OCI-LY1 (cell line): ENCODE results near the gene GIGYF1.

Source experiments
- H2AFZ ChIP-seq: fragments of 200-600 bp; sonication (generic), shearing (Covaris generic); 2 replicates; pipeline ENCODE4 v1.6.0; 2014; ENCODE audit warnings: antibody characterized with exemption, mild to moderate bottlenecking, low read length
- H3F3A ChIP-seq: fragments of 200-600 bp; sonication (generic), shearing (Covaris generic); 2 replicates; pipeline ENCODE4 v1.6.0; 2014; ENCODE audit warnings: mild to moderate bottlenecking, antibody characterized with exemption, low read length, moderate library complexity; ENCODE audit not compliant: insufficient read depth
- H3K27ac ChIP-seq: fragments of 200-600 bp; sonication (generic); 2 replicates; pipeline ENCODE4 v1.5.1; 2014; ENCODE audit warnings: low read length, mixed run types, mild to moderate bottlenecking, low read depth; ENCODE audit not compliant: poor library complexity, severe bottlenecking
- H3K27me3 ChIP-seq: fragments of 200-600 bp; sonication (generic); 2 replicates; pipeline ENCODE4 v1.6.0; 2014; ENCODE audit warnings: antibody characterized with exemption, mild to moderate bottlenecking, low read length, moderate library complexity; ENCODE audit not compliant: insufficient read depth
- H3K36me3 ChIP-seq: fragments of 200-600 bp; sonication (generic); 2 replicates; pipeline ENCODE4 v1.6.1; 2014; ENCODE audit warnings: mild to moderate bottlenecking, antibody characterized with exemption, low read length, moderate library complexity, mixed read lengths; ENCODE audit not compliant: insufficient read depth
- H3K4me1 ChIP-seq: fragments of 200-600 bp; sonication (generic); 2 replicates; pipeline ENCODE4 v1.5.1; 2014; ENCODE audit warnings: mild to moderate bottlenecking, low read length, moderate library complexity; ENCODE audit not compliant: insufficient read depth, severe bottlenecking
- H3K4me2 ChIP-seq: fragments of 200-600 bp; sonication (generic), shearing (Covaris generic); 2 replicates; pipeline ENCODE4 v1.6.1; 2014; ENCODE audit warnings: low read length
- H3K4me3 ChIP-seq: fragments of 200-600 bp; sonication (generic); 2 replicates; pipeline ENCODE4 v1.5.1; 2014; ENCODE audit warnings: low read length, low read depth, mild to moderate bottlenecking, mixed read lengths; ENCODE audit not compliant: poor library complexity, severe bottlenecking
- H3K79me2 ChIP-seq: fragments of 200-600 bp; shearing (Covaris generic); 2 replicates; pipeline ENCODE4 v1.6.1; 2016; ENCODE audit warnings: mixed run types, low read length, mixed read lengths; ENCODE audit not compliant: insufficient read depth
- H3K9ac ChIP-seq: fragments of 200-600 bp; sonication (generic), shearing (Covaris generic); 2 replicates; pipeline ENCODE4 v1.6.1; 2014; ENCODE audit warnings: mild to moderate bottlenecking, low read length, mixed read lengths
- H3K9me2 ChIP-seq: fragments of 200-600 bp; sonication (generic), shearing (Covaris generic); 2 replicates; pipeline ENCODE4 v1.6.1; 2014; ENCODE audit warnings: low read depth, mild to moderate bottlenecking, low read length, mixed read lengths
- H3K9me3 ChIP-seq: fragments of 200-600 bp; shearing (Covaris generic); 2 replicates; pipeline ENCODE4 v1.6.1; 2014; ENCODE audit warnings: low read length, mixed read lengths
- H4K20me1 ChIP-seq: fragments of 200-600 bp; sonication (generic), shearing (Covaris generic); 2 replicates; pipeline ENCODE4 v1.6.0; 2016; ENCODE audit warnings: mild to moderate bottlenecking, low read length; ENCODE audit not compliant: insufficient read depth
- EZH2 ChIP-seq: fragments of 200-600 bp; sonication (generic), shearing (Covaris generic); IDR thresholded peaks from 2 replicates; pipeline ENCODE4 v1.8.0; 2017; ENCODE audit warnings: borderline replicate concordance, mixed run types, mild to moderate bottlenecking, antibody characterized with exemption, low read length, moderate library complexity, mixed read lengths
- TF ChIP-seq, protein P1 (sequence below): fragments of 200-600 bp; sonication (generic), shearing (Covaris generic); IDR thresholded peaks from 2 replicates; pipeline ENCODE4 v1.5.1; 2017; ENCODE audit warnings: mild to moderate bottlenecking, antibody characterized with exemption, low read length, moderate library complexity, mixed read lengths

GIGYF1 gene

DNA sequence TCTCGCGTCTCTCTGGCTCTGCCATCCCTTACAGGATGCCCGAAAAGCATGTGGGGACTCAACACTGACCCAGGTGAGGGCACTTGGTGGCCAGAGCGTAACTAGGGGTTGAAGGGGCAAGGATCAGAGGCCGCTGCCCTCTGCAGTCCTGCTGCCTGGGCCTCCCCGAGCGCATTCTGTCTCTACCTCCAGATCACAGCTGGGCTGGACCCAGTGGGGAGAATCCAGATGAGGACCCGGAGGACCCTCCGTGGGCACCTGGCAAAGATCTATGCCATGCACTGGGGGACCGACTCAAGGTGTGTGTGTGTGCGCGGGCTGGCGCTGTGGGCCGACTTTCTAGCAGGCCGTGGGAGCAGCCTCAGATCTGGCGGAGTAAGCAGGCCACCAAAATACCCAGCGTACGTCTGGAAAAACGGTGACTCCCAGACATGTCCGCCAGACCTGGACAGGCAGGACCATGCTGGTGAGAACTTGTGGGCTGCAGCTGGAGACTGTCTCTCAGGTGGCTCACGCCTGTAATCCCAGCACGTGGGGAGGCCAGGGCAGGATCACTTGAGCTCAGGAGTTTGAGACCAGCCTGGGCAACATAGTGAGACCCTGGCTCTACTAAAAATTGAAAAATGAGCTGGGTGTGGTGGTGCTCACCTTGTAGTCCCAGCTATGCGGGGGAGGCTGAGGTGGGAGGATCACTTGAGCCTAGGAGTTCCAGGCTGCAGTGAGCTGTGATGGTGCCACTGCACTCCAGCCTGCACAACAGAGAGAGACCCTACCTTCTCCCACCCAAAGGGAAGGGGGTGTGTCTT is 17.3 kb downstream of the GIGYF1 start:
- peak overlapping the region; percentile 80 for H3K4me2 ChIP-seq
- H2AFZ ChIP-seq: no peak overlapping the region
- H3K27me3 ChIP-seq: no peaks in the 10 kb centered on the region
- H3K9ac ChIP-seq: peak overlapping the region; percentile 43; the same call in 1 of the 2 replicates
- H3K4me3 ChIP-seq: peak overlapping the region; percentile 76
- H3F3A ChIP-seq: no peaks in the 10 kb centered on the region
- peaks cover 52% of the 10 kb centered on the region for H3K36me3 ChIP-seq
- H3K9me2 ChIP-seq: no peaks in the 10 kb centered on the region
- TF ChIP-seq, protein P1, sequence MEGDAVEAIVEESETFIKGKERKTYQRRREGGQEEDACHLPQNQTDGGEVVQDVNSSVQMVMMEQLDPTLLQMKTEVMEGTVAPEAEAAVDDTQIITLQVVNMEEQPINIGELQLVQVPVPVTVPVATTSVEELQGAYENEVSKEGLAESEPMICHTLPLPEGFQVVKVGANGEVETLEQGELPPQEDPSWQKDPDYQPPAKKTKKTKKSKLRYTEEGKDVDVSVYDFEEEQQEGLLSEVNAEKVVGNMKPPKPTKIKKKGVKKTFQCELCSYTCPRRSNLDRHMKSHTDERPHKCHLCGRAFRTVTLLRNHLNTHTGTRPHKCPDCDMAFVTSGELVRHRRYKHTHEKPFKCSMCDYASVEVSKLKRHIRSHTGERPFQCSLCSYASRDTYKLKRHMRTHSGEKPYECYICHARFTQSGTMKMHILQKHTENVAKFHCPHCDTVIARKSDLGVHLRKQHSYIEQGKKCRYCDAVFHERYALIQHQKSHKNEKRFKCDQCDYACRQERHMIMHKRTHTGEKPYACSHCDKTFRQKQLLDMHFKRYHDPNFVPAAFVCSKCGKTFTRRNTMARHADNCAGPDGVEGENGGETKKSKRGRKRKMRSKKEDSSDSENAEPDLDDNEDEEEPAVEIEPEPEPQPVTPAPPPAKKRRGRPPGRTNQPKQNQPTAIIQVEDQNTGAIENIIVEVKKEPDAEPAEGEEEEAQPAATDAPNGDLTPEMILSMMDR: no peak
- TF ChIP-seq EZH2: no peak
- no peaks in the 10 kb centered on the region for H3K9me3 ChIP-seq
- H4K20me1 ChIP-seq: no peaks in the 10 kb centered on the region
- peaks cover 11% of the 10 kb centered on the region for H3K4me1 ChIP-seq
- peak overlapping the region; percentile 48 for H3K27ac ChIP-seq
- peaks cover 6% of the 10 kb centered on the region for H3K79me2 ChIP-seq

DNA sequence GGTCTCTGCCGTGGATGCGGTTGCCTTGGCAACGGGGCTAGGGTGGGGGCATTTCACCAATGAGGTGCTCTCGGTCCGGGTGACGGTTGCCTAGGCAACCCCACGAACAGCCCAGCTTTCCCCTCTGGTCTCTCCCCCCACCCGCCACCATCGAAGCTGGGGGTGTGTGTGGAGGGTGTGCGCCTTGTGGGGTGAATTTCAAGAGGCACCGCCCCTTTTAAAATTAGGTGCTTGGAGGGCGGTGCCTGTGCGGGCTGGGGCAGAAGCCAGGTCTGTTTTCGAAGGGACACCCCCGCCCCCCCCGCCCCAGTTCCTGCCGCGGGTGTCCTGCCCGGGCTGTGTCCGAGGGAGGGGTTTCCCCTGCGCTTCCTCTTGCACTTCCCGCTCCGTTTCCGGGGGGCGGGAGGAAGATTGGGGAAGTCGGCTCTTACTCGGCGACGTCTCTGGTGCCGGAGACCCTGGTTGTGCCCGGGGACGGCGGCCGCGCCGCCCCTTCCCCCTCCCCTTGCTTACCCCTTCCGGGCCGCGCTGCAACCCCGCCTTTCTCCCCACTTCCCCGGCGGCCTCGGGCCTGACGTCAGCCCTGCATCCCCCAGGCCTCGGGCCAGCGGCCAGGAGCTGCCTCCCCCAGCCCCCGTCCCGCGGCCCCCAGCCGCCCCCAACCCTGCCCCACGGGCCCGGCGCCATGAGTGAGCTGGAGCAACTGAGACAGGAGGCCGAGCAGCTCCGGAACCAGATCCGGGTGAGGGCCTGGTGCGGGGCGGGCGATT is 18.3 kb downstream of the GIGYF1 start:
- Histone ChIP-seq H3K9me3 (no peaks in the 10 kb centered on the region), H3K9ac (peak overlapping the region; percentile 43), H3K79me2 (peaks cover 6% of the 10 kb centered on the region), H3K9me2 (no peaks in the 10 kb centered on the region), H3K4me3 (peak overlapping the region; percentile 76), H3K27ac (peak overlapping the region; percentile 48), H2AFZ (no peak overlapping the region), H3K4me2 (peak overlapping the region; percentile 80), H4K20me1 (no peaks in the 10 kb centered on the region), H3K4me1 (peaks cover 11% of the 10 kb centered on the region), H3F3A (no peaks in the 10 kb centered on the region), H3K27me3 (no peaks in the 10 kb centered on the region), H3K36me3 (peaks cover 44% of the 10 kb centered on the region)
- TF ChIP-seq, protein P1: no peak
- TF ChIP-seq EZH2: no peak

DNA sequence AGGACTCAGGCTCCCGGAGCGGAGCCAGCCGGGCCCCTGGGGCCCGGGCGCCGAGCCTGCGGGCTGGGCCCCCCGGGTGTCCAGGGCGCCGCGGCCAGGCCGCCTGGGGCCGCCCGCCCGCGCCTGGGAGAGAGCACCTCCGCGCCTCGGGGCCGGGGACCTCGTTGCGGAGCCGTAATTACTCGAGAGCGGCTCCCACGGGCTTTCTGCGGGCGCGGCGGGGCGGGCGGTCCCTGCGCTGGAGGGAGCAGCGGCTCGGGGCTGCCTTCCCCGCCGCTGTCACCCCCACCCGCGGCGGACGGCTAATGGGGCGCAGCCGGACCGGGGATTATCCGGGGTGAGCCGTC is 19.0 kb downstream of the GIGYF1 start:
- no peaks in the 10 kb centered on the region for H3K9me2 ChIP-seq
- H3K4me1 ChIP-seq: peaks cover 11% of the 10 kb centered on the region
- H3K27me3 ChIP-seq: no peaks in the 10 kb centered on the region
- H3K4me2 ChIP-seq: peak overlapping the region; percentile 80
- no peaks in the 10 kb centered on the region for H4K20me1 ChIP-seq
- no peak for TF ChIP-seq EZH2
- TF ChIP-seq, protein P1: no peak
- peaks cover 6% of the 10 kb centered on the region for H3K79me2 ChIP-seq
- no peak overlapping the region for H2AFZ ChIP-seq
- peaks cover 37% of the 10 kb centered on the region for H3K36me3 ChIP-seq
- no peaks in the 10 kb centered on the region for H3F3A ChIP-seq
- no peaks in the 10 kb centered on the region for H3K9me3 ChIP-seq
- peak overlapping the region; percentile 94 for H3K9ac ChIP-seq
- H3K27ac ChIP-seq: no peak overlapping the region
- peak overlapping the region; percentile 76 for H3K4me3 ChIP-seq
